GM18519 (cell line): ENCODE data around the gene IER5.

ENCODE experiments used
- ATAC-seq: cut with Tn5 transposase; IDR thresholded peaks from one replicate; pipeline ENCODE4 v1.9.1; 2021; ENCODE audit warnings: mild to moderate bottlenecking, moderate library complexity; ENCODE audit not compliant: unreplicated experiment, low FRiP score

IER5 gene

GRCh38 chr1:181094416-181095212 lies 6.1 kb downstream of the IER5 start:
- ATAC-seq = no peak

- ATAC-seq = no peak
Observed at GRCh38 chr1:181095260-181095659, 6.8 kb downstream of the IER5 start.

GRCh38 chr1:181095763-181096184 lies 7.3 kb downstream of the IER5 start:
- no peak for ATAC-seq

GRCh38 chr1:181097242-181097641 lies 8.7 kb downstream of the IER5 start:
- no peak for ATAC-seq

- ATAC-seq = peak; percentile 76
Observed at GRCh38 chr1:181099152-181100014, 10.9 kb downstream of the IER5 start.

- no peak for ATAC-seq
Observed at GRCh38 chr1:181100015-181100905, 11.8 kb downstream of the IER5 start.

- ATAC-seq = no peak
Observed at GRCh38 chr1:181100934-181101333, 12.4 kb downstream of the IER5 start.

- ATAC-seq = no peak
Observed at GRCh38 chr1:181101581-181102226, 13.2 kb downstream of the IER5 start.

GRCh38 chr1:181102841-181103240 lies 14.3 kb downstream of the IER5 start:
- no peak for ATAC-seq

GRCh38 chr1:181103399-181103798 lies 14.9 kb downstream of the IER5 start:
- ATAC-seq = no peak

GRCh38 chr1:181104042-181104789 lies 15.7 kb downstream of the IER5 start:
- no peak for ATAC-seq

GRCh38 chr1:181104790-181105133 lies 16.3 kb downstream of the IER5 start:
- no peak for ATAC-seq

- peak; percentile 59 for ATAC-seq
Observed at GRCh38 chr1:181105134-181106021, 16.9 kb downstream of the IER5 start.

GRCh38 chr1:181106022-181106312 lies 17.5 kb downstream of the IER5 start:
- no peak for ATAC-seq

- no peak for ATAC-seq
Observed at GRCh38 chr1:181106479-181106878, 18.0 kb downstream of the IER5 start.

GRCh38 chr1:181107711-181108110 lies 19.2 kb downstream of the IER5 start:
- ATAC-seq = no peak

- ATAC-seq = no peak
Observed at GRCh38 chr1:181108304-181108867, 19.9 kb downstream of the IER5 start.

- no peak for ATAC-seq
Observed at GRCh38 chr1:181110013-181110412, 21.5 kb downstream of the IER5 start.
